ENCODE results near the gene LRRC34. TPM values are rescaled to one million over a fixed set of nuclear protein-coding genes. Genes with fewer than 3 reads are reported as not detected.

LRRC34 gene
- total and polyA plus RNA-seq, 9 of the 15 experiments (the other 6 are each of a cell fraction or from before 2014, with no cell fraction given) = 0.17 to 0.30 TPM; not detected in 7

- TF ChIP-seq MBD1 (CRISPR knock-in tag; IDR thresholded peaks at IDR 0.05) (no peak), MTA1 (IDR thresholded peaks at IDR 0.05; ENCODE audit: borderline replicate concordance) (0 out of 2 replicates have a peak, but pooled peaks have one; percentile 48), ZNF583 (CRISPR knock-in tag; IDR thresholded peaks at IDR 0.05) (no peak), DACH1 (IDR thresholded peaks at IDR 0.05; ENCODE audit: partially characterized antibody) (peak; percentile 36), MIER1 (IDR thresholded peaks at IDR 0.05; ENCODE audit: low read depth) (no peak), RAD21 (CRISPR knock-in tag; conservative IDR thresholded peaks at IDR 0.05 in 1 of 2, IDR thresholded peaks at IDR 0.05 in 1 of 2) (no peak), SMARCC2 (IDR thresholded peaks at IDR 0.05; ENCODE audit: low read depth) (0 out of 2 replicates have a peak, but pooled peaks have one; percentile 48), CBX1 (IDR thresholded peaks at IDR 0.05; ENCODE audit: low read depth) (no peak), SNAPC5 (CRISPR knock-in tag; IDR thresholded peaks at IDR 0.05) (no peak), PBX2 (CRISPR knock-in tag; IDR thresholded peaks at IDR 0.05; ENCODE audit: low read depth) (no peak), PBX2 (tag; conservative IDR thresholded peaks at IDR 0.05; ENCODE audit: low read depth) (peak; percentile 58; the same call in 1 of the 2 replicates), NFIC (IDR thresholded peaks at IDR 0.05) (peak; percentile 72), NCOA6 (IDR thresholded peaks at IDR 0.05) (0 out of 2 replicates have a peak, but pooled peaks have one; percentile 15), KDM1A (IDR thresholded peaks at IDR 0.05) (peak; percentile 80 to 85), RCOR1 (IDR thresholded peaks at IDR 0.05; ENCODE audit: borderline replicate concordance in 1 of 2, low read depth in 2 of 2, low read length in 2 of 2) (peak in 1 of 2 experiments; percentile 91; a peak in 2 of 4 replicates), NFYB (IDR thresholded peaks at IDR 0.05; ENCODE audit: extremely low read depth, insufficient read length) (no peak), ESRRA (IDR thresholded peaks at IDR 0.05; ENCODE audit: borderline replicate concordance, low read depth) (peak; percentile 45; the same call in 1 of the 2 replicates), ZFP36 (IDR thresholded peaks at IDR 0.05; ENCODE audit: low read depth, low read length, partially characterized antibody) (no peak), MLX (CRISPR knock-in tag; conservative IDR thresholded peaks at IDR 0.05) (no peak), ZNF24 (IDR thresholded peaks at IDR 0.05) (no peak), ZNF57 (CRISPR knock-in tag; IDR thresholded peaks at IDR 0.05) (no peak), ZNF217 (CRISPR knock-in tag; IDR thresholded peaks at IDR 0.05) (no peak), RBBP5 (IDR thresholded peaks at IDR 0.05; ENCODE audit: borderline replicate concordance, insufficient read depth, low read length, poor library complexity, severe bottlenecking) (peak; percentile 34)
Observed at GRCh38 chr3:169781209-169781855, 31.4 kb downstream of the LRRC34 start (continued).
